ENCODE measurements around the gene ZNF512B.
A peak's percentile ranks its signal among the peaks of the same experiment; 100 is the strongest.
"Not testable (repeated sequence)": the region's sequence is repeated elsewhere in the genome, so short reads cannot be mapped to it uniquely, and the experiment has no call there.

The ZNF512B gene

GRCh38 chr20:63969838-63970713 is at the start of gene ZNF512B:
ZNF512B (minus strand) TSS chr20:63969930; CDS start chr20:63967950, 1,980 bp downstream.
- peak in 1 of 2 experiments; percentile 59 for DNase-seq (ENCODE audit: low read depth in 2 of 2)

GRCh38 chr20:64015635-64016034 is 45.9 kb upstream of the ZNF512B start:
- DNase-seq (ENCODE audit: low read depth in 2 of 2), result no peak

- not testable (repeated sequence) for DNase-seq (ENCODE audit: low read depth in 2 of 2)
Observed at GRCh38 chr20:64012385-64013154, 42.8 kb upstream of the ZNF512B start.

- DNase-seq (ENCODE audit: low read depth in 2 of 2), result no peak
Observed at GRCh38 chr20:64011366-64011779, 41.6 kb upstream of the ZNF512B start.

- no peak for DNase-seq (ENCODE audit: low read depth in 2 of 2)
Observed at GRCh38 chr20:64010711-64011237, 41.0 kb upstream of the ZNF512B start.

- no peak for DNase-seq (ENCODE audit: low read depth in 2 of 2)
Observed at GRCh38 chr20:64009811-64010387, 40.2 kb upstream of the ZNF512B start.

- DNase-seq (ENCODE audit: low read depth in 2 of 2), result no peak
Observed at GRCh38 chr20:64006902-64007301, 37.2 kb upstream of the ZNF512B start.

- no peak for DNase-seq (ENCODE audit: low read depth in 2 of 2)
Observed at GRCh38 chr20:64006490-64006889, 36.8 kb upstream of the ZNF512B start.

GRCh38 chr20:64005394-64005793 is 35.7 kb upstream of the ZNF512B start:
- no peak for DNase-seq (ENCODE audit: low read depth in 2 of 2)

GRCh38 chr20:64003960-64004725 is 34.4 kb upstream of the ZNF512B start:
- no peak for DNase-seq (ENCODE audit: low read depth in 2 of 2)

GRCh38 chr20:64001607-64002011 is 31.9 kb upstream of the ZNF512B start:
- DNase-seq (ENCODE audit: low read depth in 2 of 2), result no peak

GRCh38 chr20:64000906-64001305 is 31.2 kb upstream of the ZNF512B start:
- DNase-seq (ENCODE audit: low read depth in 2 of 2), result no peak

- no peak for DNase-seq (ENCODE audit: low read depth in 2 of 2)
Observed at GRCh38 chr20:63982937-63983336, 13.2 kb upstream of the ZNF512B start.

- DNase-seq (ENCODE audit: low read depth in 2 of 2), result peak; percentile 90 to 91
Observed at GRCh38 chr20:63980806-63981728, 11.3 kb upstream of the ZNF512B start, which contains the start of gene PRPF6. PRPF6 (plus strand) TSS chr20:63981132; CDS start chr20:63981246, 114 bp downstream.

- DNase-seq (ENCODE audit: low read depth in 2 of 2), result no peak
Observed at GRCh38 chr20:63980317-63980805, 10.6 kb upstream of the ZNF512B start.

- peak; percentile 79 to 90 for DNase-seq (ENCODE audit: low read depth in 2 of 2)
Observed at GRCh38 chr20:63979557-63980316, 10.0 kb upstream of the ZNF512B start, which contains the start of gene SAMD10. SAMD10 (minus strand) TSS chr20:63979642; CDS start chr20:63979467, 175 bp downstream.

GRCh38 chr20:63979229-63979556 is 9.5 kb upstream of the ZNF512B start:
- DNase-seq (ENCODE audit: low read depth in 2 of 2), result no peak

GRCh38 chr20:63978319-63979228 is 8.8 kb upstream of the ZNF512B start:
- DNase-seq (ENCODE audit: low read depth in 2 of 2), result peak; percentile 34 to 70

Measured in stimulated activated CD4-positive, alpha-beta T cell treated with anti-CD3 and anti-CD28 coated beads, Interleukin-12 subunit alpha, Interleukin-12 subunit beta, amount 100 ng/mL, for 24 hours (primary cell).